GM21576 (cell line): ENCODE data around the gene STKLD1.

Experiments
- ATAC-seq: cut with Tn5 transposase; IDR thresholded peaks from one replicate; pipeline ENCODE4 v1.9.1; 2021; ENCODE audit warnings: mild to moderate bottlenecking, moderate library complexity; ENCODE audit not compliant: unreplicated experiment

The STKLD1 gene

DNA sequence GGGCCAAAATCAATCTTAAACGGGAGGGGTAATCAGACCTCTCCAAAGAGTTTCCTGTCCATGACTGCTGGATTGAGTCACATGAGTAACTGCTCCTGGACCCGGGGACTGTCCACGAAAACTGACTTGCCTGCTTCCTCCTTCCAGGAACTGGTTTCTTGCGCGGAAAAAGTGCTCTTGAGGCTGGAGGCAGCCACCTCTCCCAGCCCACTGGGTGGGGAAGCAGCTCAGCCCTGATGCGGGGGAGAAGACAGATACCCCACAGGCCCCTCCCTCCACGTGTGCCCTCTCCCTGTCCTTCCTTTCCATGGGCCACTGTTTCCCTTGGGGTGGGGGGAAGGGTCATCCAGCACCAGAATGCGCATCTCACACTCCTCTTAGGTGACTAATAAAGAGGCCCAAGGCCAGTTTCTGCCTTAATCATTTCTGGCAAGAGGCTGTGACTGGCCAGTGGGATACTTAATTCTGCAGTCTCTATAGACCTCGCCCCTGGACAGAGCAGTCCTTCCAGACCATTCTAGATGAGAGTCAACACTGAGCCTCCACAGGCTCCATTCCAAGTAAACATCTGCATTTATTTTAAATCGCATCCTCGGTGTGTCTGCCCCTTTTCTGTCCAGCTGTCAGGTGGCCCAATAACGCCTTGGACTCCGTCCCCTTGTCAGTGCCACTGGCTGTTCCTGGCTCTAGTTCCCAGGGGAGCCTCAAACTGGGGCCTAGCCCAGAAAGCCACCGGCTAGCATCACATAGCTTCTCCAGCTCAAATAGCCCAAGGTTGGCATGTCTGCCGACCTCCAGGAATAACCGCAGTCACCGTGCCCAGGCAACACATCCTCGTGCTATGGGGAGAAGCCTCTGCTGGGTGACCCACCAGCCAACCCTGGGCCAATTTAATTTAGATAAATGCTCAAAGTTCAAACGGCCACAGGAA lies 29.6 kb downstream of the STKLD1 start:
- ATAC-seq: no peak

DNA sequence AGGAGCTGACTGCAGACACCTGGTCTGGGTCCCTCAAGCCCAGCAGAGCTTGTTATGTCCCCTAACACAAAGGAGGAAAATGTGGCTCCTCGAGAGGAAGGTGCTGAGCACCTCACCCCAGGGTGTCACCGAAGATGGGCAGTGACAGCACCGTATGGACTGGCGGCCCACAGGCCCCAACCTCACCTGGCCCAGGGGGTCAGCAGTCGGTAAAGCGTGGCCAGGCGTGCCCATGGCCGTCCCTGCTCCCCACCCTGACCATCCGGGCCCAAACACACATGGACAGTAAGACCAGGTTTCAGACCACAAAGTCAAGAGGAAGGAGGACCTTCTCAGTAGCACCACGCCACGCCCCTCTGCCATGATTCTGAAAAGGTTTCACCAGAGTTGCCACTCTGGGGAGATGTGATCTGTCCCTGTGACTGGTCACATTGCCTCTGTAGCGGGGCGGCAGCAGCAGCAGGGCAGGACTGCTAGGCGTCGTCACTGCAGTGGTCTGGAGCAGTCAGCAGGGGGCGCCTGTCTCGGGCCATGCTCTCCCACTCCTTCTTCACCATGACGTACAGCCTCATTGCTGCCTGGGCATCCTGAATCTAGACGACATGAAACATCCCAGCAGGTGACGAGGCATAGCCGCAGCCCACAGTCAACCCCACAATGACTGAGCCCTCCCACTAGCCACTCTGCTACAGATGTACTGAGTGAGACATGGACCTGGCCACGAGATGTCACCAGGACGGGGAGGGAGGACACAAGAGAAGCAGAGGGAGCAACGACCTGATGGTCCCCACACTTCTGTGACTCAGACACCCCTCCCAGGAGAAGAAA lies 30.5 kb downstream of the STKLD1 start:
- ATAC-seq: no peak

- no peak for ATAC-seq
Observed at GRCh38 chr9:133408042-133408441, 31.9 kb downstream of the STKLD1 start.

GRCh38 chr9:133415170-133415569 lies 39.0 kb downstream of the STKLD1 start:
- ATAC-seq: no peak

GRCh38 chr9:133417541-133418461 lies 41.6 kb downstream of the STKLD1 start, which contains the start of gene REXO4:
TSS of gene REXO4 (minus strand) at chr9:133418010. CDS start at chr9:133417844, 166 bp downstream.
- peak; percentile 57 for ATAC-seq

DNA sequence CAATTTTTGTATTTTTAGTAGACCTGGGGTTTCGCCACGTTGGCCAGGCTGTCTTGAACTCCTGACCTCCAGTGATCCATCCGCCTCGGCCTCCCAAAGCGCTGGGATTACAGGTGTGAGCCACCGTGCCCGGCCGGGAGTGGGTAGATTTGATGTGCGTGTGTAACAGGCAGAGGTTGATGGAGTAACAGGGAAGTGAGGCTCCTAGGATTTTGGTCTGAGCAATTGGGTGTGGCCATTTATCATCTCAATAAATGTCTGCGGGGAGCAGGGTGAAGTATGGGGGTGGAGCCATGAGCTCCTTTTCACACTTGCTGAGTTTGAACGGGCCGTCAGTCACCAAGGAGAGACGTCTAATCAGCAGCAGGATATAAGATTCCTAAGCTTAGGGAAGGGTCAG lies 42.8 kb downstream of the STKLD1 start:
- ATAC-seq: no peak

GRCh38 chr9:133420392-133420827 lies 44.2 kb downstream of the STKLD1 start:
- no peak for ATAC-seq

GRCh38 chr9:133421615-133422542 lies 45.7 kb downstream of the STKLD1 start, which contains the start of gene ADAMTS13:
TSS of gene ADAMTS13 (plus strand) at chr9:133422367. CDS start at chr9:133422444, 77 bp downstream.
- ATAC-seq: no peak

- ATAC-seq: no peak
Observed at GRCh38 chr9:133423216-133423615, 47.0 kb downstream of the STKLD1 start.

DNA sequence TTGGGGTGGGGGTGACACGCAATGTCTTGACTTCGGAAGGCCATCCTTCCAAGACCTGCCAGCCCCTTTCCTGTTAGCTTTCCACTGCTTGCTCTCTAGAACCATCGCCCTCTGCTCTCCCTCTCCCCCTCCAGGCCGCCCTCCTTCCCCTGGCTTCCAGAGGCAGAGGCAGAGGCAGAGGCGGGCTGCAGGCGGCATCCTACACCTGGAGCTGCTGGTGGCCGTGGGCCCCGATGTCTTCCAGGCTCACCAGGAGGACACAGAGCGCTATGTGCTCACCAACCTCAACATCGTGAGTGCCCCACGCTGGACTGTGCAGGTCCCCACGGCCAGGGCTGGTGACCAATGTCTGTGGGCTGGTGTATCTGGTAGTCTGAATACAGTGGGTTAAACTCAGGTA lies 48.0 kb downstream of the STKLD1 start:
- no peak for ATAC-seq

DNA sequence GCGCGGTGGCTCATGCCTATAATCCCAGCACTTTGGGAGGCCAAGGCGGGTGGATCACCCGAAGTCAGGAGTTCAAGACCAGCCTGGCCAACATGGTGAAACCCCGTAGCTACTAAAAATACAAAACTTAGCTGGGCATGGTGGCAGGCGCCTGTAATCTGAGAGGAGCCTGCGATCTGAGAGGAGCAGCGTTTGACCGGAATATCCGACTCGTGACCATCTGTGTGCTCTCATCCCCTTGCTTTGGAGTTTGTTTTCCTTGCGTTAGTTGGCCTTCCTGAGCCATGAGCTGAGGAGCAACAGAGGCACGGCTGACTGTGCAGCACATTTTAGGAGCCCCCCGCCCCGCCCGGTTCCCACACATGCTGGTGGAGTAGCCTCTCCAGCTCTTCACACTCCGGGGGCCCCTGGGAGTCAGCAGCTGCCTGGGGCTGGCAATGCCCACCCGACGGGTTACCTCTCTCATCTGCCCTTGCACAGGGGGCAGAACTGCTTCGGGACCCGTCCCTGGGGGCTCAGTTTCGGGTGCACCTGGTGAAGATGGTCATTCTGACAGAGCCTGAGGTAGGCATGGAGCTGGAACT lies 49.0 kb downstream of the STKLD1 start:
- ATAC-seq: no peak

GRCh38 chr9:133426011-133426410 lies 49.8 kb downstream of the STKLD1 start:
- ATAC-seq: no peak

DNA sequence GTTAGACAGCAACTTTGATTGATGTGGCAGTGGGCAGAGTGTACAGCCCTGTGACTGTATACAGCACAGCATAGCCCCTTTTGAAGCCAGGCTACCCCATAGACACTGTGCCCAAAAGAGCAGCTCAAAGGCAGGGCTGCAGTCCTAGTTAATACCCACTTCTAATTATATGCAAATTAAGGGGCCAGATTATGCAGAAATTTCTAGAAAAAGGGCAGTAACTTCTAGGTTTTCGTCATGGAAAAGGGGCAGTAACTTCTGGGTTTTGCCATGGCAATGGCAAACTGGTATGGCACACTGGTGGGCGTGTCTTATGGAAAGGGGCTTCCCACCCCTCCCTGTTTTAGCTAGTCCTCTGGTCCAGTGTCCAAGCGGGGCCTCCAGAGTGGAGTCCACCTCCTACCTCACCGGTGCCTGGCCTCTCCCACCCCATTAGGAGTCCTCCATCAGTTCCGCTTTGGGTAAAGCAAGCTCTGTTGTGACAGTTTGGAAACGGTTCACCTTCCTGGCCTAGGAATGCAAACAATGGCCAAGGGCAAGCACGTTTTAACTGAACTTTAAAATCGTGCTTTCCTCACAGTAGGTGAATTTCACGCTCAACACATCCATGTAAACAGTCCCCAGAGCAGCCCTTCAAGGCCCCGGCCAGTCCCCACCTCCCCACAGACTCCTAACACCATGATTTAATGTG lies 51.6 kb downstream of the STKLD1 start:
- ATAC-seq: no peak

DNA sequence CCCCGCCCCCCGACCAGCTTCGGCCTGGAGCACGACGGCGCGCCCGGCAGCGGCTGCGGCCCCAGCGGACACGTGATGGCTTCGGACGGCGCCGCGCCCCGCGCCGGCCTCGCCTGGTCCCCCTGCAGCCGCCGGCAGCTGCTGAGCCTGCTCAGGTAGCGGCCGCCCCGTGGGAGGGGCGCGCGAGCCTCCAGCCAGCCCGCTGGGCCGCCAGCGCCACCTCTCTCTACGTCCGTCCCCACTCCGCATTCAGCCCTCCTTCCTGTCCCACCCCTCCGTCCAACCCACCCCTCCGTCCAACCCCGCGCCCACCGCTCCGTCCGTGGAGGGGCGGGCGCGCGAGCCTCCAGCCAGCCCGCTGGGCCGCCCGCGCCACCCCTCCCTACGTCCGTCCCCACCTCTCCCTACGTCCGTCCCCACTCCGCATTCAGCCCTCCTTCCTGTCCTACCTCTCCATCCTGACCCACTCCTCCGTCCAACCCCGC lies 52.5 kb downstream of the STKLD1 start:
- no peak for ATAC-seq

DNA sequence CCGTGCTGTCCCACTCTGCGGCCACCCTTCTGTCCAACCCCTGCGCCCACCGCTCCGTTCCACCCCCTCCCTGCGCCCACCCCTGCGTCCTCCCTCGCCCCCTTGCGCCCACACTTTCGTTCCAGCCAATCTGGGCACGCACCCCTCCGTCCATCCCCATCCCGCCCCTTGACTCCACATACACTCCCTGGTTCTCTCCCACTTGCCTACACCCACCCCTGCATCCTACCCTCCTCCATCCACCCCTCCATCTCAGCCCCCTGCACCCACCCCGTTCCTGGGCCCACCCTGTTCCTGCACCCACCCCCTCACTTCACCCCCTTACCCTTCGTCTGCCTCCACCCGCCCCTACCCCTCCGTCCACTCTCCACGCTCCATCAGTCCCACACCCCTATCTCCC lies 53.0 kb downstream of the STKLD1 start:
- ATAC-seq: no peak

GRCh38 chr9:133429641-133430161 lies 53.5 kb downstream of the STKLD1 start:
- ATAC-seq: no peak

- ATAC-seq: no peak
Observed at GRCh38 chr9:133430244-133430643, 54.1 kb downstream of the STKLD1 start.

DNA sequence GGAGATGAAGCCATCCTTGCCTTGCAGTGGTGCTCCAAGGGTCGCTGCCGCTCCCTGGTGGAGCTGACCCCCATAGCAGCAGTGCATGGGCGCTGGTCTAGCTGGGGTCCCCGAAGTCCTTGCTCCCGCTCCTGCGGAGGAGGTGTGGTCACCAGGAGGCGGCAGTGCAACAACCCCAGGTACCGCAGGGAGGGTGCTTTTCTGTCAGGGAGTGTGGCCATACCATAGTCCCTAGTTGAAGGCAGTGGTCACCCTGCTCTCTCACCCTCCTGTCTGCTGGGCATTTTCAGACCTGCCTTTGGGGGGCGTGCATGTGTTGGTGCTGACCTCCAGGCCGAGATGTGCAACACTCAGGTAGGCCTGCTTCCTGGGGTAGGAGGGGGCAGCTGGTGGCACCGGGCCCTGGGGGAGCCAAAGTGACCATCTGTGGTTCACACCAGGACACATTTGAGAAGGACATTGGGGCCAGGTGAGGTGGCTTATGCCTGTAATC lies 57.2 kb downstream of the STKLD1 start:
- ATAC-seq: no peak
